Hematopoietic multipotent progenitor cell treated with erythropoietin and hydrocortisone succinate and interleukin-3 and kit ligand, for 8 days (in vitro differentiated cells): ENCODE measurements around the gene LRMDA.

Experiments
- DNase-seq: peaks from one replicate; pipeline ENCODE4 v3.0.0-alpha.2; 2015

Gene LRMDA

GRCh38 chr10:75889051-75889450 is 457.6 kb downstream of the LRMDA start:
- no peak for DNase-seq

GRCh38 chr10:75894761-75895160 is 463.3 kb downstream of the LRMDA start:
- DNase-seq = no peak

GRCh38 chr10:75895259-75895658 is 463.8 kb downstream of the LRMDA start:
- no peak for DNase-seq

- DNase-seq = no peak
These were observed 468.5 kb downstream of the LRMDA start for GRCh38 chr10:75899816-75900390.

- DNase-seq = no peak
These were observed 471.4 kb downstream of the LRMDA start for GRCh38 chr10:75902816-75903215.

- DNase-seq = peak; percentile 66
These were observed 473.3 kb downstream of the LRMDA start for GRCh38 chr10:75904499-75905283.

GRCh38 chr10:75905490-75905889 is 474.1 kb downstream of the LRMDA start:
- no peak for DNase-seq

- peak; percentile 31 for DNase-seq
These were observed 478.6 kb downstream of the LRMDA start for GRCh38 chr10:75910032-75910431.

- DNase-seq = no peak
These were observed 480.0 kb downstream of the LRMDA start for GRCh38 chr10:75911426-75911825.

- no peak for DNase-seq
These were observed 485.5 kb downstream of the LRMDA start for GRCh38 chr10:75916906-75917305.

GRCh38 chr10:75919913-75920312 is 488.5 kb downstream of the LRMDA start:
- no peak for DNase-seq

- DNase-seq = no peak
These were observed 491.0 kb downstream of the LRMDA start for GRCh38 chr10:75922435-75922834.

GRCh38 chr10:75924309-75924902 is 493.0 kb downstream of the LRMDA start:
- no peak for DNase-seq

- no peak for DNase-seq
These were observed 494.6 kb downstream of the LRMDA start for GRCh38 chr10:75925999-75926398.

GRCh38 chr10:75926763-75927162 is 495.3 kb downstream of the LRMDA start:
- no peak for DNase-seq

GRCh38 chr10:75928231-75928630 is 496.8 kb downstream of the LRMDA start:
- DNase-seq = no peak

GRCh38 chr10:75929630-75930161 is 498.3 kb downstream of the LRMDA start:
- DNase-seq = no peak

GRCh38 chr10:75932921-75933320 is 501.5 kb downstream of the LRMDA start:
- no peak for DNase-seq

- no peak for DNase-seq
These were observed 503.8 kb downstream of the LRMDA start for GRCh38 chr10:75935240-75935639.

GRCh38 chr10:75935650-75936400 is 504.4 kb downstream of the LRMDA start:
- DNase-seq = no peak

GRCh38 chr10:75936841-75937240 is 505.4 kb downstream of the LRMDA start:
- no peak for DNase-seq

GRCh38 chr10:75937823-75938222 is 506.4 kb downstream of the LRMDA start:
- no peak for DNase-seq
